Measurements from ENCODE around the gene NOSTRIN.

The NOSTRIN gene

DNA sequence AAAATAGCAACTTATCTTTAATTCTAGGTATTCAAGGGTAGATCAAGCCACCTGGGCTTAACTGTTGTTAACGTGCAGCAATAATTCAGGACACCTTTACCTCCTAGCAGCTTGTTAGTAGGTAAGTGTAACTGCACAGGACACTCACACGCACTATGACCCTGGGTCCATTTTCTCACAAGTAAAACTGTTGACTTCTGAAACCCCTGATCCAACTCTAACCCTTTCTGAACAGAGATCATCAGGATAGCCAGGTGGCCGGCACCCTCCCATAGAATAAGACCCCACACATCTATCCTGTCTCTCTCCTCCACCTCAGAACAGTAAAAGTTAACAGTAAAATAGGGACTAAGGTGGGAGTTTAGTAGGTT lies 87.2 kb downstream of the NOSTRIN start:
- no peak for DNase-seq

DNA sequence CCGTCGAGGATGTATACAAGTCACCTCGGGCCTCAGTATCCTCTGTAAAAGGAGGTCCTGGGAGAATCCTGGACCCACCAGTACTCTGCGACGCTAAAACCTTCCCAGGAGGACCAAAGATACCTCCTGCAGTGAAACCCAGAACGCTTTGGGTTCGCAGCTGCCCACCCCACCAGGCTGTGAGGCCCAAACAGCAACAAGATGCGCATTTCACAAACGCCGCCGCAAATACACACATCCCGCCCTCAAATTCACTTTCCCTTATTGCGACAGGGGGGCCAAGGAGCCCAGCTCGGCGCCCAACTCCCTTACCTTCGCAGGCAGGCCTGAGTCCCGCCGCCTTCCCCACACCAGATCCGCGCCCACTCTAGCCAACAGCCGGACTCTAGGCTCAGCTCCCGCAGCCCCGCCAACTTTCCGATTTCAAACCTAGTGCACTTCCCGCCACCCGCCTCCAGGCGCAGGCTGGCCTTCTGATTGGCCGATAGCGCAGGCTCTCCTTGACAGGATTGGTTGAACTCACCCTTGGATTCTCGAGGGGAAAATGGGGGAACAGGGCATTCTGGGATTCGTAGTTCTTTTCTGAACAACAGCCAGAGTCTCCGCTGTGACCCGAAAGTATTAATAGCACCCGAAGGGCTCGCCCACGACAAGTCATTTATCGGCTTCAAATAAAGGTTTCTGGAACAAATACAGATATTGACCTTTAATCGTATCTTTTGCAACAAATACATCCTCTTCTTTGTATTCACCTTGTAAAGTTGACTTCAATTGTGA lies 87.8 kb downstream of the NOSTRIN start, which contains the start of gene SPC25:
Gene SPC25, minus strand, starts transcription at position 425 of the 777 bp plus-strand sequence. CDS start 911 bp downstream, outside the sequence.
- peak; percentile 90 for DNase-seq

DNA sequence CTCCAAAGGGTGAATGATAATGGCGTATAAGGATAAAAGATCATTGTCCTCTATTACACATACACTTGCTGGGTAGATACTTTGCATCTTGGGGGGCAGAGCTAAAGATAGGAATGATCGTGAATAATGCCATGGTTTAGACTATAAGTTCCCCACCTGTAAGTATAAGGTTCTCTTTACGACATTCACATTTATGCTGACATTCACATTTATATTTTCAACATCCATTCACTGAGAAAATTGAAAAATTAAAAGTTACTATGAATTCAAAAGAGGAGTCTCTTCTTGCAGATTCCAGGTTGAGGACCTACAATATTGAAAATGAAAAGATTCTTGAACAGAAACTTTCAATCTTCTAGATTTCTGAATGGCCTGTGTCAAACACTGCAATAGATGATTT lies 89.9 kb downstream of the NOSTRIN start:
- no peak for DNase-seq

DNA sequence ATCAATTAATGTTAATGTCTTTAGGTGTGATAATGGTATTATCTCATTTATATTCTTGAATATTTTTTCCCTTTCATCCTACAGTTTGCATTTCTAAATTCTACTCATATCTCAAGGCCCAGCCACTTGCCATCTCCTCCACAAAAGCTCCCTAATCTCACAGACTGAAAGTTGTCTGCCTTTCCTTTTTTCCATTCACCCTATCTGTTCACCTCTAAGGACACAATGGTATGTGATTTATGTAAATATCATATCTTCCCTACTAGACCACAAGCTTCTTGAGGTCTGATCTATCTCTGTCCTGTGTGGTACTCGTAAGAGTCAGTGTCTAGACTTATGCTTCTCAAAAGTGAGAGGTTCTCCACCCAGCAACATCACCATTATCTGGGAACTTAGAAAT lies 91.7 kb downstream of the NOSTRIN start:
- DNase-seq: no peak

DNA sequence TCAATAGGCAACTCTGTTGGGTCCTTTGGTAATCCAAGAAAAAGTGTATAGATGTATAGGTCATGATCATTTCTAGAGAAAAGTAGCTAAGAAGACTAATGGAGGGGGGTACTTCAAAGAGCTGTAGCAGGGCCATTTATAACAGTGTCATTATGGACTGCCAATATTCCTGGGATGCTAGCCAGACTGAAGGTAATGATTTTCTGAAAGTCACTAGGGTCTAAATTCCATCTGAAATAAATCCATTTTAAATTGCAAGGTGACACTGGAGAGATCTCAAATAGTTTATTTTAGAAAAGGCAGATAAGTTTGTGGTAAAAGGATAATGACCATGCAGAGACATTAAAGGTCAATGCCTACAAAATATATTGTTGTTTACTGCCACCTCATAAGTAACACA lies 92.3 kb downstream of the NOSTRIN start:
- DNase-seq: no peak

DNA sequence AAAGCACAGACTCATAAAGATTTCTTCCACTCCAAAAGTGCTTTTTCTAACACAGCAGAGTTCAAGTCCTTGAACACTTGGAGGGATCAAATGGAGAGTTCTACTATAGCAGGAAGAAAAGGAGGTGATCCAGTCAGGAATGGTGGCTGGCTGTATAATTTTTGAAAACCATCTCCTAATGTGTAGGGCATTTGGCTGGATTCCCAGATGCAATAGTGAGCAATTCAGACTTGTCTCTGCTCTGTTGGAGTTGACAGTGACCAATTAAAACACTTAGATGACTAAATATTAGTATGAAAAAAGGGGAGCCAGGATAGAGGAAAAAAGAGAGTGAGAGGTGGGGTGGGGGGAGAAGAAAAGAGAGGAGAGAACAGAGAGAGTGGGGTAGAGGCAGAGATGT lies 93.3 kb downstream of the NOSTRIN start:
- DNase-seq: no peak

DNA sequence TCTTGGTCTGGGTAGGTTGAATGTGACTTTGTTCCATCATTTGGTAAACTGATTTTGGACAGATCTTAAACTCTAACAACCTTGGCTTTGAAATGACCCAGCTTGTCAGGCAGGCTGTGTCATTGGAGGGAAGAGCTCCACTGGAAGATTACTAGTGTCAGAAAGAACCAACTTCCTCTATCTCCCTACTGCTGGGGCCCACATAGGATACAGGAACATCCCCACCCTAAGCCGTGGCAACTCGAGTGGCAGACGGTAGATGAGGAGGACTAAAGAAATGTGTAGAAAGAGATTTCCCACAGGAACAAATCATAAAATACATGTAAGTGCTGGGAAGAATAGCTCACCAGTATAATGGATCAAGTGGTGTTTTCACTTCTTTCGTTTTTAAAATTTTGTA lies 94.3 kb downstream of the NOSTRIN start:
- peak; percentile 64 for DNase-seq

DNA sequence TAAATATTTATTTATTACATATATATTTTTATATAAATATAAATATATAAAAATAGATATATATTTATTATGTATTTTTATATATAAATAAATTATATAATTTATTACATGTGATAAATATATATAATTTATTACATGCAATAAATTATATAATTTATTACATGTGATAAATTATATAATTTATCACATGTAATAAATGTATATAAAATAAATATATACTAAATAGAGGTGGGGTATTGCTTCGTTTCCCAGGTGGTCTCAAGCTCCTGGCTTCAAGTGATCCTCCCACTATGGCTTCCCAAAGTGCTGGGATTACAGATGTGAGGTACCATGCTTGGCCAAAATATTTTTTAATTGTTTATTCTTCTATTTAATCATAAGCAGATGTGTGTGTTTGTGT lies 95.0 kb downstream of the NOSTRIN start:
- no peak for DNase-seq

DNA sequence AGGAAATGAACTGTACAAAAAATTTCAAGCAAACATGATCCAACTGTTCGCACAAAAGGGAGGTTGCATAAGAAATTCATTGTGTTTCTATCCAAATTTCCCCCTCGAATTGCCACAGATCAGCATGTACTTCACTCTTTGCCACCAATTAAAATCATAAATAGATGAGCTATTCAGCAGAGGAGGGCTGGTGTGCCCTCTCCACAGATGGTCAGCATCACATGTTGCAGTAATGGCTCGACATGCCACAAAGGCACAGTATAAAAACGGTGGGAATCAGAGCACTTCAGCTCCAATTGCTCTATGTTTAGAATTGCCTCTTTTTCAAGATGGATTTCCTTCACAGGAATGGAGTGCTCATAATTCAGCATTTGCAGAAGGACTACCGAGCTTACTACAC lies 98.6 kb downstream of the NOSTRIN start, which contains the start of gene G6PC2:
Gene G6PC2, plus strand, starts transcription at position 289 of the 400 bp plus-strand sequence. Its CDS starts 41 bp downstream, at position 330.
- no peak for DNase-seq

DNA sequence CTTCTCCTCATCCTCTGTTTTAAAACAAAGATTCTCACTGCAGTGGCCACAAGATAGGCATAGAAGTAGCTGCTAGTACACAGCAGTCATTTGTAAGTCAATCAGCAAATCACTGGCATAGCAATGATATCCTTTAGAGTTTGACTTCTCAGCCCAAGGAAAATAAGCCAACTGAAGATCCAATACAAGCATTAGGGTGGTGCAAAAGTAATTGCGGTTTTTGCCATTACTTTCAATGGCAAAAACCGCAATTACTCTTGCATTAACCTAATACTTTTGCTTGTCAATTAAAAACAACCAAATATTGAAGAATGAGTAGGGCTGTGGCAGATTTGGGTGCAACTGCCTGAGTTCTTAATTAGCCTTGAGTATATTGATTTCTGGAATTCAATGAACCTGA lies 101.5 kb downstream of the NOSTRIN start:
- no peak for DNase-seq

DNA sequence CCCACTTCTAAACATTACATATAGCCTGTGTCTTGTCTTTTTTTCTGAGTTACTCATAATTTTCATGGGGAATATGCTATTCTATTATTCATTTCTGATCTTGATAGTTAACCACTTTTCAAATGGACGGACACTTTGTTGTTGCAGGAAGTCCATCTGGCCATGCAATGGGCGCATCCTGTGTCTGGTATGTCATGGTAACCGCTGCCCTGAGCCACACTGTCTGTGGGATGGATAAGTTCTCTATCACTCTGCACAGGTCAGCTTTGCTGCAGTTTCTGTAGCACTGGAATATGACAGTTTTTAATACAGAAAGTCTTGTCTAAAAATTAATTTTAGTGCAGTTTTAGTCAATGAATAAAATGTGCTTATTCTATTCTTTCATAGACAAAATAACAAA lies 101.9 kb downstream of the NOSTRIN start:
- no peak for DNase-seq

DNA sequence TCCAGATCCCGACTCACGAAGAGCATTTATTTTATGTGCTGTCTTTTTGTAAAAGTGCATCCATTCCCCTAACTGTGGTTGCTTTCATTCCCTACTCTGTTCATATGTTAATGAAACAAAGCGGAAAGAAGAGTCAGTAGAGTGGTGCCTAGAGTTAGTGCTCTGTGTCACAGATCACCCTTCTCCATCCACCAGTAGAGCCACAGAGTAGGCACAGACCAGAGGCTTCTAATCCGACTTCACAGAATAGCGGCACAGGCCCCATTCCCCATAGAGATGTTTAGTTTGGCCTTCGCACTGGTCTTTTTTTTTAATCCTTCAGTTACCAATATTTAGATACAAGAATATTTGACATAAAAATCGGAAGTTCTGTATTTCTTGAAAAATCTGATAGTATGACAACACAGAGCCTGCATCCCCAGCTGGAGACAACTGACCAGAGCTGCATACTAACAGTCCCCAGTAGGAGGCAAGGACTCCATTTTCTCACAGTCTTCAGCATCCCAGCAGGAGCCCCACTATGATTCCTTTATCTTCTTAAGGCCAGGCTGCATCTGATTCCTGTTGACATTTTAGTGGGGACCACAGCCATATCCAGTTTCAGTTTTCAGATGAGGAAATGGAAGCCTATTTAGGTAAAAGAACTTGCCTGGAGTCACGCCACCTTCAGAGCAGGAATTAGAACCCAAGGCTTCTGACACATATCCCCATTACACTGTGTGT lies 105.7 kb downstream of the NOSTRIN start:
- no peak for DNase-seq

DNA sequence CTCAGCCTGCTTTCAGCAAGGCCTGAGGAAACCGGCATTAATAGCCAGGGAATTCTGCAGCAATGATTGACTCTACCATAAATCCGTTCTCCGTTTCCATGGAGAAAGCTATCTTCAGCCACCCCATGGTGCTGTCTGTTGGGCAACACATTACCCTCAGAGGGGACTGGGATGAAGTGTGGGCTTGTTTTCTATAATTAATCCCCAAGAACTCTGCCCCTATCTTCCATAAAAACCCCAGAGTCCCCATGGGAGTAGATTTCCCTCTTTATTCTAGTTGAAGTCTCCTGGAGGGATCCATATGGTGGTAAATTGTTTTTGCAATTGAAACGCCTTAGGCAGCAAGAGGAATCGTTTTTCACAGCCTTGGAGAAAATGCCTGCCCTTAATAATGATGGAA lies 107.9 kb downstream of the NOSTRIN start:
- DNase-seq: no peak

DNA sequence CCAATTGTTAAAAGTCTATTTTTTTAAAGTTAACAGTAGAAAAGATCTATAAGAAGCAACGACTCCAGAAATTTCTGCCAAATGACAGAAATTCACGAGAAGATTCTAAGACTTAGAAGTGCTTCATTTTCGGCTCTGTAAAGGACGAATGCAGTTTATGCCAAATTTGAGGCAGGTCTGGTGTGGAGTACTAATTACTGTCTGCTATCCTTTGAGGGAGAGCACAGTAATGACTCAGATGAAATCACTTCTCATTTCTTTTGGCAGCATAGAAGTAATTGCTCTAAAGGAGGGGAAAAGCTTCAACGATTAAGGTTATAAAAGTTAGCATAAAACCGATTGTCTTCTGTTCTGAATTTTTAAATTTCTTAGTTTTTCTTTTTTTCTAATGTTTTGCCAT lies 110.0 kb downstream of the NOSTRIN start:
- DNase-seq: no peak

DNA sequence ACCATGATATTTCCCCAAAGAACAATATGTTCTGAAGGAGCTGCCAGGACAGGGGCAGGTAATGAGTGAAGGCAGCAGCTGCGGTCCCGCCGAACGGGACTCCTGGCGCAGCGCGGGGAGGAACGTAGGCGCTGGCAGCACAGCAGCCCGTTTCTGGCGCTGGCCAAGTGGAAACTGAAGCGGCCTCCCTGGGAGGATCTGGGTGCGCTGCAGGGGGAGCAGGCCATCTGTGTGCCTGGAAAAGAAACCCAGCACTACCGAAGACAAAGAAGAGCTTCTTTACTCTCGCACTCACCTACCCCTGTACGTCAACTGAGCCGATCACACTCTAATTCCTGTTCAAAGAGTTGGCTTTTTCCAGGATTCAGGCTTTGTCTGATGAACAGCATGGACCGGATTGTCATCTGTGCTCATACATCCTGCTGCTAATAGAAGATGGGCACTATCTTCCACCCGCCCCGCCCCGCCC lies 110.5 kb downstream of the NOSTRIN start:
- DNase-seq: no peak

DNA sequence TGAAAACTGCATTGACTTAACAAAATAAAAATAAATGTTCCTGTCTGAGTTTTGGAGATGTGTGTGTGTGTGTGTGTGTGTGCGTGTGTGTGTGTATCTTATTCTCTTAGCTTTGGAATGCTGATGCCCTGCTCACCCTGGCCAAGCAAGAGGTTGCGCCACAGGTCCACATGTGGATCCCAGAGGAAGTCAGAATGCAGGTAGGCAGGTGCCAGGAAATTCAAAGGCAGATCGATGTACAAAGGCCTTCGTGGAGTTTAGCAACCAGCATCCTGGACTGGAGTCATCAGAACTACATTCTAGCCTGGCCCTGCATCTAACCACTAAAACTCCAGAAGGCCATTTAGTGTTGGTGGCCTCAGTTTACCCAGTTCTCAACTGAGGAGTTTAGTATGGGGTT lies 111.1 kb downstream of the NOSTRIN start:
- DNase-seq: no peak
